ENCODE results near the gene CXCR3.
"Not testable (repeated sequence)": the region's sequence is repeated elsewhere in the genome, so short reads cannot be mapped to it uniquely, and the experiment has no call there.

The CXCR3 gene

DNA sequence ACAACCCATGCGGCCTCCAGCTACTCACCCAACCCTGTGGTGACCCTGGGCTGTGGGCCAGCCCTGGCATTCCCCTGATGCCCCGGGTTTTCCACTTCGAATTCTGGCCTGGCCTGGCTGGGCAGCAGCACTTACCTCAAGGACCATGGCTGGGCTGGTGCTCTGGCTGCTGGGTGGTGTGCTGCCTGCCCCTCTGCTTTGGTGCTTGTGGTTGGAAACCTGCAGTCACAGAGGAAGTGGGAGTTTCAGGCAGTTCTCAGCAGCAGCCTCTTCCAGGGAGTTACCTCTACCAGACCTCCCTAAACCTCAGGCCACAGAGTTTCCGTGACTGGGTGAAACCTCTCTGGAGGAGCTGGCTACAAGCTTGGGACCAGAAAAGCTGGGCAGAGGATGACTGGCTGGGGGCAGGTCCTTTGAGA is at the start of gene CXCR3:
TSS of gene CXCR3 (minus strand) at position 209 of the 419 bp plus-strand sequence. CDS start at position 147, 62 bp downstream.
- no peak for DNase-seq

DNA sequence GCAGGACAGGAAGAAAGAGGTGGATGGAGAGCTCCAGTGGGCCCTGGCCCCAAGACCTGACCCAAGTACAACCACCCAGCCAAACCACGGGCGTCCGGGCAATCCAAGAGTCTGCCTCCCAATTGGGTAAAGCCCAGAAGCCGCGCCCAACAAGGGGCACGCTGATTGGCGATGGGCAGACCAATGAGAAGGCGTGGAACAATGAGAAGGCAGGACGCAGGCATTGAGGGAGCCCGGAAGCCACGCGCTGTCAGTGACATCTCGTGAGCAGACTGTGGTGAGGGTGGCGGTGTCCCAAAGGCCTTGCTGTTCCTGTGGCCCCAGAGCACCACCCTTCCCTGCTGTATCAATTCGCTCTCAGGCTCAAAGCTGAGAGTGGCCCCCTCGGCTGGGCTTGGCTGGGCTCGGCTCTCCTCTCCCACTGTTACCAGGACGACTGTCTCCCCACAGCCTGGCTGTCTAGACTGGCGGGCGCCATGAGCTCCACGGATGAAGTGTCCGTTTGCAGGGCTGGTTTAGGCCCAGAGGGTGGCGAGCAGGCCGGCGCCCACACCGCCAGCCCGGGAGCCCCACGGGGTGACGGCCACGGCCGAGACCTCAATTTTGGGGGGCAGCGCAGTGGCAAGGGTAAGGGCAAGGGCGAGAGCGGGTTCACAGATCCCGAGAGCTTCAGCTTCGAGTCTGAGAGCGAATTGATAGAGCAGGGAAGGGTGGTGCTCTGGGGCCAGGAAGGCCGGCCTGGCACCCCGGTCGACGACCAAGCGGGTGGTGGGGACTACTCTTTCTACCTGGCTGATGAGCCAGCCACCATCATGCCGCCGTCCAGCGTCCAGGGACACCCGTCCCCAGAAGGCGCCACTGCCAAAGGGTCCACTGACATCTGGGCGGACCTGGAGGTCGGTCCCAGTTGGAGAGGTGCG is 49.3 kb upstream of the CXCR3 start, which contains the start of gene LOC101059915:
TSS of gene LOC101059915 (plus strand) at position 219 of the 920 bp plus-strand sequence.
- DNase-seq: no peak

DNA sequence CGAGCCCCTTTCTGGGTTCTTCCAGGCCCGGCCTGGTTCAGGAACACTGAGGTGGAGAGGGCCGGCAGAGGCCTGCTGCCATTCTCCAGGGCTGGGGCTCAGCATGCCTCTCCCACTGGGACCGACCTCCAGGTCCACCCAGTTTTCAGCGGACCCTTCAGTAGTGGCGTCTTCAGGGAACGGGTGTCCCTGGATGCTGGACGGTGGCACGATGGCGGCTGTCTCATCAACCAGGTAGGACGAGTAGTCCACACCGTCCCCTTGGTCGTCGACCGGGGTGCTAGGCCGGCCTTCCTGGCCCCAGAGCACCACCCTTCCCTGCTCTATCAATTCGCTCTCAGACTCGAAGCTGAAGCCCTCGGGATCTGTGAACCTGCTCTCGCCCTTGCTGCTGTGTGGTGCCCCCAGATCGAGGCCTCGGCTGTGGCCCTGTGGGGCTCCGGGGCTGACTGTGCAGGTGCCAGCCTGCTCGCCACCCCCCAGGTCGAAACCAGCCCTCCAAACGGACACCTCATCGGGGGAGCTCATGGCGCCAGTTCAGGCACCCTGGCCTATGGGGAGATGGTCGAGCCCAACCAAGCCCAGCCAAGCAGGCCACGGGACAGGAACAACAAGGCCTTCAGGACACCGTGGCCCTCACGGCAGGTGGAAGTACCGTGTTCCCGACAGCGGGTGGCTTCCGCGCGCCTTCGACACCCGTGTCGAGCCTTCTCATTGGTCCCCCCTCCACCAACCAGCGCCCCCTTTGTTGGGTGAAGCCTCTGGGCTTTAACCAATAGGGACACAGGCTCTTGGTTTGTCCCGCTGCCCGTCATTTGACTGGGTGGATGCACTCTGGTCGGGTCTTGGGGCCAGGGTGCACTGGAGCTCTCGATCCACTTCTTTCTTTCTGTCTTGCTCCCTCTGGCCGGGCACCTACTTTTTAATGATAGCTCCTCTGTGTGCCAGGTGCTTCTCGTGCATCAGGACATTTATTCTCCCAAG is 48.2 kb upstream of the CXCR3 start:
- no peak for DNase-seq

DNA sequence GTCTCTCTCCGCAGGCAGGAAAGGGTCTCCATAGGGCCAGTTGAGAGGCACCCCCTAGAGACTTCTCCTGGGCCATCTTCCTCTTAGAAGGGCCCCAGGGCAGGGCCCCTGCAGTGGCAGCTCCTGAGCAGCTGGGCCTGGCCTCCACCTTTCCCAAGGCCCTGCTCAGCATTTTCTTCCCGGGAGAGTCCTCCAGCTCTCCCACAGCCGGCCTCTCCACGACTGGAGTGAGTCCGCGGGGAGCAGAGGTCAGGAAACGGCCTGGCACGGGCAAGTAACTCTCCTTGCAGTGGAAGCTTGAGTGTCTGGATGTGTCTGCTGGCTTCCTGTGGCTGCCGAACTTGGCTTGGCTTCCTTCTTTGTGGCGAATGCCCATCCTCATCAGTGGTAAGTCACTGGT is 47.4 kb upstream of the CXCR3 start:
- DNase-seq: no peak

DNA sequence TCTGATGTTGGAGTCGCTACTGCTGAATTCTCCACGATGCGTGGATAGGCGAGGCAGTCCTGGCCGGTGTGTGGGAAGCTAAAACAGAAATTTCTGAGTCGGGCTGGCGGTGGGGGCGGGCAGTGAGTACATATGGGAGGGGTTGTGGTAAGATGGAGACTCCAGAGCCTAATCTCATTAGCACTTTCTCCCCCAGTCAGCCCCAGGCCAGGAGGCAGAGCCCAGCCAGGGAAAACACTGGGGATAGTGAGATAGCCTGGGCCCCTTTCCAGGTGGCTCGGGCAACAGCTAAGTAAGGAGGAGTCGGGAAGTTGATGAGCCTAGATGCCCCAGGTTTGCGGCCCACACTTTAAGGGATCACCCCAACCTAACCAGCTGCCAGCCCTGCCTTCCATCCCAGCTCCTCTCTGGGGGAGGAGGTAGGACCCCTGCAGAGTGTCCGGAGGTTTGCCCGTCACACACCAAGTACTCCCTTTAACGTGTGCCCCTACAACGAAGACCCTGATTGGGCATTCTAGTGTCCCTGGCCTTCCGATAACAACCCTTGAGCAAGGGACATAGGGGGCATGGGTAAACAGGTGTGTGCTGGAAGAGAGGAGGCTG is 46.7 kb upstream of the CXCR3 start:
- DNase-seq: no peak

DNA sequence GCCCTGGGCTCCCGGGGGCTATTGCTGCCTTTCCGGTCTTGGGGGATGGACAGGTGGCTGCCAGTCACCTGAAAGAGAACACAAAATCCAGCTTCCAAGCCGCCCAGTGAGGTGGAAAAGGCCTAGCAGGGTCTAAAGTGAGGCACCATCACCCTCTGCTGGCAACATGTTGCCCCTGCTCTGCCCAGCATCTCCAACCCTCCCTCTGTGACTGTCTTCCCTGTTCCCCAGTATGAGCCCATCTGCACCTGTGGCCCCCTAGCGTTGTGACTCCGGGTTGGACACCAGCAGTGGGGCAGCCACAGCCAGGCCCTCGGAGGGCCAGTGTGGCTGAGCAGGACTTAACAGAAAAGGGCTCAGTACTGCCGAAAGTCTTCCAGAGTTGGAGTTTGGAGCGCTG is 45.9 kb upstream of the CXCR3 start:
- not testable (repeated sequence) for DNase-seq

DNA sequence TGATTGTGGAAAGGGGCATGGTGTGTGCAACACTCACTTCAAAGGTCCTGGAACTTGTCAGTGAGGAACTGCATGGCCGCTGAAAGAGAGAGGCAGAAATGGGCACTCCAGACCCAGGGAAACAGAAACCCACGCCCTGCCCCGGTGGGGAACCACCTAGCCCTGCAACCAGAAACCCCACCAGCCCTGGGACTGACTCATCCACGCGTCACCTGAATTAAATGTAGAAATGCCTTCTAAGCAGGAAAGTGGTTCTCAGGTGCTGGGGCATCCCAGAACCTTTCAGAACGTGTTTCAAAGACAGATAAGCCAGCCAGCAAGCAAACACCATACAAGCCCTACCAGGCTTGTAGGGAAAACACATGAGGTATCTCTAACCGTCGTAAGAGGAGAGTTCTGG is 44.9 kb upstream of the CXCR3 start:
- DNase-seq: not testable (repeated sequence)

DNA sequence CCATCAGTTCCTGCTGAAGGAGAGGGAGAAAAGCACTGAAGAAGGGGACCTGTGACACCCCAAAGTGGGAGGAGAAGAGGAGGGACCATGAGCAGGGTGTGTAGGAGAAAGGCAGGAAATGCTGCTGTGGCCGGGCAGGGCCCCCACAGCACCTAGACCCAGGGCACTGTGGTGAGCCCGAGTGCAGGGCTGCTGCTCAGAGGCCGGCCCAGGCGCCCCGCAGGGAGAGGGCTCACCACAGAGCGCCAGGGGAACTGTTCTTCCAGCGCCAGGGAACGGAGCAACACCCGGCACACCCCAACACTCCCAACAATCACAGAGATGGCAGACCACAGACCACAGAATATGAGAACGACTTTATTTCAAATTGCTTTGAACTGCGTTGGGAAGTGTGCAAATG is 44.3 kb upstream of the CXCR3 start:
- not testable (repeated sequence) for DNase-seq

DNA sequence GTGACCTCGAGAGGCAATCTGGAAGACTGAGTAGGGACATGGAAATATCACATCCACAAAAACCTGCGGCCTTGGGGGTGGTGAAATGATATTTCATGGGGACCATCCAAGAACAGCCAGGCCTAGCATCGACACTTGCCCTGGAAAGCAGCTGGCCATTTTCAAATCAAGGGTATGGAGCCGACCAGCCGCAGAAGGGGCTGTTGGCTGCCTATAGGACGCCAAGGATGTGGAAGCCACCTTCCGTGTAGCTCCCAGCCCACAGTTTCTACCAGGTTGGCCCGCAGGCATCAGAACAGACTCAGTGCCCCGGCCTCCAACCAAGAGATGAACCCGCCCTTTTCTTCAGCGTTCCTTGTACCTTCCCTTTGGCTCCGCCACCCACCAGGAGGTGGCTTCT is 43.6 kb upstream of the CXCR3 start:
- DNase-seq: no peak

DNA sequence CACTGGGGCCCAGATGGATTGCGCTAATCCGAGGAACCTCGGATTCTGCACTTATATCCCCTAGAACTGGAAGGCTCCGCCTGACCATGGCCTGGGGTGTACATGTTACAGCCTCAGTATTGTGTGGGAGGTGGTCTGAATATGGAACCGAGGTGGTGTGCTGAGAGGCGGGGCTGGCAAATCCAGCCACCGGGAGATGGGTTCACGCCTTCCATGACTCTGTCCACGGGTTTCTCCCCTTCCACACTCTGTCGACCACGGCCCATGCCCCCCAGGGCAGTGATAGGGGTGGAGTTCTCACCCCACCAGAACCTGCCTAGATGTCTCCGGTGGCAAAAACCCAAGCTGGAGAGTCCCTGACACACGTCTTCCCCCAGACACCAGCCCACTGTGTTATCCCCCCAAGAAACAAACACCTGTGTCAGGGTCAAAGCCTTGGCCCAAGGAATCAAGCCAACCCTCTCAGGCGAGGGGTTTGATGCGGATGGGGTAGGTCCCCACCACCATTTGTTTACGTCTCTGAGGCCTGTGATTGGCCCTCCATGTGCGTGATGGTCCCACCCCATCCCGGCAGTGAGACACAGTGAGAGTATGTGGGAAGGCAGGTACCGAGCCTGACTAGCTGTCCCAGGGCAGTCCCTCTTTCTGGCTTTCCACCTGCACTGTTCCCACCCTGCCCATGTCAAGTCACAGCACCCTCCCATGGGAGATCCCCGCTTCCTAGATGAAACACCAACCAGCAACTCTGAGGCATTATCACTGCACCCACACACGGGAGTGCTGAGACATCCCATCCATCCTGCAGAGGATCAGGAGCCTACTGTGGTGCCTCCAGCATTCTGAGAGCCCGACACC is 42.5 kb upstream of the CXCR3 start:
- no peak for DNase-seq

DNA sequence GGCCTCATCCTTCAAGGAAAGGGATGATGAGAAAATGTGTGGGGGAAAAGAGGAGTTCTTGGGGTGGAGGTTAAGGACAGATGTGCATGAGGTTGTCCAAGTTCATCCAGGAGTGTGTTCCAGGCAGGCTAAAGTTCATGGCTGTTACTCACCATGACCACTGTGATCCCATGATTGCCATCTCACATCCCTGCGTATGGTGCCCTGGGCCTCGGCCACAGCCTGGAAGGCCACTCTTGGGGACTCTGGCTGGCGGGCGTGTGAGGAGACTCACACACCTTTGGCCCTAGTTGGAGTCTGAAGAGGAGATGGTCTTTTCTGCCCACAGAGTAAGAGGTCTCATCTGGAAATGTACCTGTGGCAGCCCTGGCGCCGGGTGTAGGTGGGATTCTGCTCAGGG is 41.6 kb upstream of the CXCR3 start:
- no peak for DNase-seq

DNA sequence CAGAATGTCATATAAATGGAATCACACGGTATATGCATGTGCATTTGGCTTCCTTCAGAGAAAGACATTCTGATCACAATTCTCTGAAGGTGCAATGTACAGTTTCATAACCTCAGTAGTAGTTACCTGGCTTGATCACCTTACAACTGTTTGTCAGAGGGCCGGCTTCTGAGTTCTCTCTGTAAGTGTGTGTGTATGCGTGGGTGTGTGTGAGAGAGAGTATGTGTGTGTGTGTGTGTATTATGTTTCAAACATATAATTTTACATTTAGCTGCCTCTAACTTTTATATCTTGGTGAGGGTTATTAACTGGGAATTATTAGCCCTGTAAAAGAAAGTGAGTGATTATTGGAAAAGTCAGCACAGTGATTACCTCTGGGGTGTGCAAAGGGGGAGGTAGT is 41.0 kb upstream of the CXCR3 start:
- no peak for DNase-seq

DNA sequence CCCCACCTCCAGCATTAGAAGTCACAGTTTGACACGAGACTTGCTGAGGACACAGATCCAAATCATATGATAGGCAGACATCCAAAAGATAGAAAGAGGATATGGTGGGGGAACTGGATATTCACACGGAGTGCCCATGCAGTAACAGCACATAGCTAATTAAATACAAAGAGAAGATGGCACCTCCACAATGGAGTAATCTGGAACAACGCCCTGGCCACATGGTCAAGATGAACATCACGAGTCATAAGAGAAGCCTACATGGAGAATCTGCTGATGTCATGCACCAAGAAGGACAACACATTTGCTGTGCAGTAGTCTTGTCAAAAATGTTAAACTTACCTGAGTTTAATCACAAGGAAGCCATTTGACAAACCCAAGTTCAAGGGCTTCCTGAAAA is 39.0 kb upstream of the CXCR3 start:
- DNase-seq: no peak

DNA sequence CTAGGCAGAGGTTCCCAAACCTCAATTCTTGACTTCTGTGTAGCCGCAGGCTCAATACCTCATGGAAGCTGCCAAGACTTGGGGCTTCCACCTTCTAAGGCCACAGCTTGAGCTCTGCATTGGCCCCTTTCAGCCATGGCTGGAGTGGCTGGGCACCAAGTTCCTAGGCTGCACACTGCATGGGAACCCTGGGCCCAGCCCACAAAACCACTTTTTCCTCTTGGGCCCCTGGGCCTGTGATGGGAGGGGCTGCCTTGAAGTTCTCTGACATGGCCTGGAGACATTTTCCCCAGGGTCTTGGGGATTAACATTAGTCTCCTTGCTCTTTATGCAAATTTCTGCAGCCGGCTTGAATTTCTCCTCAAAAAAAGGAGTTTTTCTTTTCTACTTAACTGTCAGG is 35.0 kb upstream of the CXCR3 start:
- DNase-seq: no peak

DNA sequence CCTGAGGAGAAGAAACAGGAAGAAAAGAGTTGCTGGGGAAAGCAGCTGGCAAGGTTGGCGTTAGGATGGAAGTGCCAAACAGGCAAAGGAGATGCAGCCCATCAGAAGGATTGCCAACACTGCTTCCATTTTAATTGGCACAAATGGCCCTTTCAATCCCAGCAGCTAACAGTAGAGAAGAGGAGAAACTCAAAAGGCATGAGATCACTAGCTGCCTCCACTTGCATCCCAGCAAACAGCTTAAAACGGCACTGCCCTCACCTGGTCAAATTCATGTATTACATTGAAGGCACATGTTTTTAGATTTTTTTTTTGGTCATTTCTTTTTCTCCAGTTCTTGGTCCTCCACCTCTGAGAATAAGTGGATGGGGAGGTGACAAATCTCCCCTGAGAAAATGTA is 34.1 kb upstream of the CXCR3 start:
- no peak for DNase-seq

DNA sequence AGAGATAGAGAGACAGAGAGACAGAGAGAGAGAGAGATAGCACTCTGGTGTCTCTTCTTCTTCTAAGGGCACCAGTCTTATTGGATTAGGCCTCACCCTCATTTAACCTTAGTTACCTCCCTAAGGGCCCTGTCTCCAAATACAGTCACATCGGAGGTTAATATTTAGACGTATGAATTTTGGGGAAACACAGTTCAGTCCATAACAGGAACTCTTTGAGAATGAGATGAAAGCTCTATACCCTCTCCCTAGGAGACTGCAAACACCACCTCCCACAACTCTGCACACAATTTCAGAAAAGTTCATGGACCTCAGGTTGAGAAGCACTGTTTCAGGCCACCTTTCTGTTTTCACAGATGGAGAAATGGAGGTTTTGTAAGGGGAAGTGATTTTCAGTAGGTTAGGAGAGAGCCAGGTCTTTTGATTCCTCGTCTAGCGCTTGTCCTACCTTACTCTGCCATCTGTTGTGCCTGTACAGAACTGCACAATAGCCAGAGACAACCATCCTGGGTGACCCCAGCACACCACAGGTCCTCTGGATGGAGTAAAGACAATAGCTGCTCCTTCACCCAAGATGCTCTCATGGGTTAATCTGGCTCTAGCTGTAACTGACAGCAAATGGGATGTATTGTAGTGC is 32.1 kb upstream of the CXCR3 start:
- DNase-seq: no peak

DNA sequence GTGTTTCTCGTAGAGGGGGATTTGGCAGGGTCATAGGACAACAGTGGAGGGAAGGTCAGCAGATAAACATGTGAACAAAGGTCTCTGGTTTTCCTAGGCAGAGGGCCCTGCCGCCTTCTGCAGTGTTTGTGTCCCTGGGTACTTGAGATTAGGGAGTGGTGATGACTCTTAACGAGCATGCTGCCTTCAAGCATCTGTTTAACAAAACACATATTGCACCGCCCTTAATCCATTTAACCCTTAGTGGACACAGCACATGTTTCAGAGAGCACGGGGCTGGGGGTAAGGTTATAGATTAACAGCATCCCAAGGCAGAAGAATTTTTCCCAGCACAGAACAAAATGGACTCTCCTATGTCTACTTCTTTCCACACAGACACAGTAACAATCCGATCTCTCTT is 26.1 kb upstream of the CXCR3 start:
- not testable (repeated sequence) for DNase-seq

DNA sequence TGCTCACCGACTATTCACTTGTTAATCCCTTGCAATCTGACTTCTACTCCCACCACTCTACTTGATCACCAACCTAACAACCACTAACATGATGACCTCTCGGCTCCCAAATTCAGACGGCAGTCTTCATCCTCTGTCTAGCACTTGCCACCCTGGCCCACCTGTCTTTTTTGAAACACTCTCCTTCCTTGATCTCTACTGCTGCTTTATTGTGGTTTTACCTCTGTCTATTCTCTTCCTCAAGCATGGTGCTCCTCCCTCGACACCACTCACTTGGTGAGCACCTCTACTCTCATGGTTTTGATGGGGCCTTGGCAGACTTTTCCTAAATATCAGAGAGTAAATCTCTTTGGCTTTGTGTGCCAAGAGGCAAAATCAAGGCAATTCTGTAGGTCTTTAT is 21.7 kb upstream of the CXCR3 start:
- no peak for DNase-seq

DNA sequence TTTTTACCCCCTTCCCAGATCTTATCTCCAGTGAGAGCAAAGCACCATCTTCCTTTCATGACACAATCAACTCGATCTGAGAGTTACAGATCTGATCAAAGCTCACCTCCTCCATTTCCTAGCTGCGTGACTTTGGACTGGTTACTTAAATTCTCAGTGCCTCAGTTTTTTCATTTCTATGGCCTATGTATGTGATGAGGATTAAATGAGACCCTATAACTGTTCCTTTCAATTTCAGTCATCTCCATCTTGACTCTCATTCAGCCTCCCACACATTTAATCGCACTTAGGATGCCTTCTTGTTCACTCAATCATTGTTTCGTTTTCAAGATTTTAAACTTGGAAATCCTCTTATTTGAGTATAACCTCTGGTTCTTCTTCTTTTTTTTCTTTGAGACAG is 20.1 kb upstream of the CXCR3 start:
- DNase-seq: no peak

DNA sequence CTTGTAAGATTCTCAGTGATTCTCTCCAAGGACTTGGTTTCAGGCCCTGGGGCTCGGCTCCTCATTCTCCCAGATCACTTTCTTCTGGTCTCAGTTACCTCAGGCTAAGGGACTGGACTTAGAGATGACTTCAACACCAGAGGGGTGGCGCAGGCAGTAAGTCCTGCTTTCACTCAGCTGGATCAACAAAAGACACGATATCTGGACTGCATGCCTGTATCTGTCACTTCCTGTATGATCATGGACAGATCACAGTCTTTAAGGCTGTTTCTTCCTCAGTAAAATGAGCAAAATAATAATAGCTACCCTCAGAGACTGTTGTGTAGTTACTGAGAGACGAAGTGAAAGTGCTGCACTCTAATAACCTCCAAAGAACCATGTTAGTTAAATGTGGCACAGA is 19.5 kb upstream of the CXCR3 start:
- DNase-seq: no peak

DNA sequence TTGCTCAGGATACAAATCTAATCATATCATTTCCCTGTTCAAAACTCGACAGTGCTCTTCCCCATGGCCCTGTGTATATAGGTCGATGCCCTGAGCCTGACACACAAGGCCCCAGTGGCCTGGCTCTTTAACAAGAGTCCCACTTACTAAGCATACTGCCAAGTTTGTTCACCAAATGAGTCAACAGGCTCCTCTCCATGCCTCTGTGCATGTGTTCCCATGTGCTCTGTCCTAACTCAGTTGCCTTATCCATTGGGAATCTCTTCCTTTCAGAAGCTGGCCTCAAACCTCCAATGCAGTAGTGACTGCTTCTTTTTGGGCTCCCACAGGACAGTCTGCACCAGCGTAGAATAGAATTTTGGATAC is 18.9 kb upstream of the CXCR3 start:
- no peak for DNase-seq
